CD4-positive, alpha-beta T cell treated with Interleukin-6 for 4 hours (primary cell): ENCODE data around the gene RAG2.
"Not testable (repeated sequence)": the region's sequence is repeated elsewhere in the genome, so short reads cannot be mapped to it uniquely, and the experiment has no call there.

ENCODE experiments used
- DNase-seq: peaks from one replicate; pipeline ENCODE4 v3.0.0-alpha.2; 2020; ENCODE audit warnings: mixed read lengths

The RAG2 gene

DNA sequence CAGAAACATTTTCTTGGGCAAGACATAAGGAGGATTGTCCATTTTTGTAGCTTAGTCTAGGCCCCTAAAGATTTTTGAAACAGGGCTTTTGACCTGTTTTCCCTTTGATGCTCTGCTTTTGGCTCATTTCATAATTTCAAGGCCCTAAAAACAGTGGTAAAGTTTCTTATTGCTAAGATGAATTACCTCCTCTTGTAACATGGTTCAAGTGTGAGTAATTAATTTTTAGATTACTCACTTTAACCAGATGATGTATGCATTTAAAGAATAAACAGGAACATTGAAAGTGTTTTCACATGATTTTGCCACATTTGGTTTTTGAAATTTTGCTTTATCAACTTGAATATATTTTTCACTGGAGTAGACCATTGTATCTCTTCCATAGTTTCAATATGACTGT is 1.2 kb downstream of the RAG2 start:
- DNase-seq: no peak

DNA sequence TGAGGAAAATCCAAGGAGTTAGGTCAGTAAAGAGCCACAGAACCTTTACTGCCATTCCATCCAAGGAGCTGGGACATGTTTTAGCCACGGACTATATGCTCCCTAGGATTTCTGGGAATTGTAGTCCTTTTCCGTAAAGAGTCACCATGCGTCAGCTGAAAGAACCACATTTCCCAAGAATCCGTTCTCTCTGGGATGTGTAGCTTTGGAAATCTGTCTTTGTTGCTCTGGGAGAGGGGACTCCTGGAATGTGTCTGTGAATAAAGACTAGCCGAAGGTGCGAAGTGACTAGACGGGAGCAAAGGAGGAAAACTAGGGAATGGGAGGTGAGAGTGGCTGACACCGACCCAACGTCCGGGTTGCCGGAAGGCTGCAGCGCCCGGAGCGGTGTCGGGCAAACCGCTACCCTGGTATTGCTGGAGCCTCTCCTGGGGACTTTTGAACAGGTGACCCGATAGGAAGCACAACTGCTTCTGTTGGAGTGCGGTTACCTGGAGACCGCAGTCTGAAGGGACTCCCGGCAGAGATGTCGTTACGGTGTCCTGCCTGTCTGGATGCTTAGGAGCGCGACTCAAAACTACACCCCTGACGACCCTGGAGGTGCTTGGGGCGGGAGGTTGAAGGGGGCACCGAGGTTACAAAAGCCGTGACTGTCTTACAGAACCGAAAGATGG is 3.6 kb downstream of the RAG2 start, which contains the start of gene IFTAP:
TSS of gene IFTAP (plus strand) at position 187 of the 674 bp plus-strand sequence. CDS start 15,602 bp downstream, outside the sequence.
- peak; percentile 18 for DNase-seq

DNA sequence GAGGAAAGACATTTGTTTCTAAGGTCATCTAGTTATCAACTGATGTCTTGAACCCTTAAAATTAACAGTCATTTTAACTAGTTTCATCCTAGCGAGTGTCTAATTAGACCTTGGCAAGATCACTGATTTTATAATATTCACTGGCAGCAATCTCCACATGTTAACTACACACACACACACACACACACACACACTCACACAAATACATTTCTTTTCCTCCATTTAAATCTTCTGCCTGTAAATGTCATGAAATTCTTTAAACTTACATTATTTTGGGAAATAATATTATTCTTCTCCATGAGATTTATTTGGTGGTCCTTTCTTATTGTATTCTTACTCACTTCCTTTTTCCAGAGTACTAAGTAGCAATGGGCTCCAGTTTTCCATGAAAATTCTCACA is 6.6 kb downstream of the RAG2 start:
- no peak for DNase-seq

DNA sequence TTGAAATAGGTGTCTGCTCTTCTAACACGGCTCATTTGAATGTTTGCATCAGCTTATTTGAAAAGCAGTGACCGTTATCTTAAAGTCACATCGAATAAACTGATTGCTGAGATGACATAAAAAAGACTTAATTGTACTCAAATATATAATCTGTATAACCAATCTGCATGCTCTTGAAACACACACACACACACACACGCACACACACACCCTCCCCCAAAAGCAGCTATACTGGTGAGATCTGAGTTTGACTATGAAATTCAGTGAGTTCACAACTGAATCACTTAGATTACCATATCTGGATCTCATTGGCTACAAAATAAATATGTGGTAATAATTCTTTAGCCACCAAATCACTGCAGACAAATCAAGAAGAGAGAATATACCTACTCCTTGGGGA is 7.5 kb downstream of the RAG2 start:
- no peak for DNase-seq

DNA sequence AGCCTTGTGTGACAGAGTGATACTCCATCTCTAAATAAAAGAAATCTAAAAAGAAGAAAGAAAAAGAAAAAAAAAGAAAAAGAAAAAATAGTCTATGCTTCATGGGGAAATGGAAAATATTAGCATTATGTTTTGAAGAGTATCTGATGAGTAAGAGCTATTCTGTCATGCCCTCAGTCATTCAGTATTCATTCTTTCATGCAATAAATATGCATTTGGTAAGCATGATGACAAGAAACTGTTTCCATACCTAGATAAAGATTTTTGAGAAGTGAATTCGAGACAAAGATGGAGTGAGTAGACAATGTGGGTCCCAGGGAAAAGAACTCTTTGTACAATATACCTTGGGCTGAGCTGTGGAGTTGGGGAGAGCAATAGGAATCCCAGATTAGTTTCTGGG is 9.9 kb downstream of the RAG2 start:
- DNase-seq: no peak

DNA sequence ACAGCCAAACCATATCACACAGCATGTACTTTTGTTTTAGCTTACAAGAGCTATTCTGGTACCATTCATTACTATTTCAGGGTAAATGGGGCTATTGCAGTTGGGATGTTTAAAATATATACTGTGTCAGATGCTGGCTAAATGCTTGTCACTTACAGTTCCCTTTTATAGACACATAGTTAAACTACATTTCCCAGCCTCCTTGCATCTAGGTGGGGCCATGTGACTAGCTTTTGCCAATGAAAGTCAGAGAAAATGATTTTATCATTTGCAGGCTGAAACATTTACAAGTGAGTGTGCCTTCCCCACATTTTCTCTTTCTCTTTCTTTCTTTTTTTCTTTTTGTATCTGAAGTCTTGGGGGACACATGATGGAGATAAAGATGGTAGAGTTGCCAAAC is 11.5 kb downstream of the RAG2 start:
- no peak for DNase-seq

DNA sequence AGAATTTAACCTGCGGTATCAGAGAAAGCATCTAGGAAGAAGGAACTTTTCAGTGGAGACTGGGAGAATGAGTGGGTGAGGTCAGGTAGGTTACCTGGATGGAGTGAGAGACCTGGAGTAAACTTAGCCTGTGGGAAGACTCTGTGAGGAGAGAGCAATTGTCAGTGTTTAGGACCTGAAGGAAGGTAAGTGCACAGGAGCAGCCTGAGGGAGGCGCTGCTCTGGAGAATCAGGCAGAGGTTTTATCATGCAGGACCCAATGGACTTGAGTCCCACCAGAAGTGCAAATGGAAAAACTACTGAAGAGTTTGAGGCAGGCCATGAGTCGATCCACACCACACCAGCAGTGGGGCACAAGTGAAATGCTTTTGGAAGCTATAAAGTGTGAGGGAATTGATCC is 14.4 kb downstream of the RAG2 start:
- DNase-seq: no peak

DNA sequence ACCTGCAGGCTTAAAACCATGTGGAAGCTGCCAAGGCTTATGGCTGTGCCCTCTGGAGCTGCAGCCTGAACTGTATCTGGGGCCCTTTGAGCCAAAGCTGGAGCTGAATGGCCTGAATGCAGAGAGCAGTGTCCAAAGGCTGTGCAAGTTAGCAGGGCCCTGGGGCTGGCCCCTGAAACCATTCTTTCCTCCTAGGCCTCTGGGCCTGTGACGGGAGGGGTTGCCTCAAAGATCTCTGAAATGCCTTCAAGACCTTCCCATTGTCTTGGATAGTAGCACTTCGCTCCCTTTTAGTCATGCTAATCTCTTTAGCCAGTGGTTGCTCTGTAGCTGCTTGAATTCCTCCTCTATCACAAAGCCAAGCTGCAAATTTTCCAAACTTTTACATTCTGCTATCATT is 16.5 kb downstream of the RAG2 start:
- no peak for DNase-seq

DNA sequence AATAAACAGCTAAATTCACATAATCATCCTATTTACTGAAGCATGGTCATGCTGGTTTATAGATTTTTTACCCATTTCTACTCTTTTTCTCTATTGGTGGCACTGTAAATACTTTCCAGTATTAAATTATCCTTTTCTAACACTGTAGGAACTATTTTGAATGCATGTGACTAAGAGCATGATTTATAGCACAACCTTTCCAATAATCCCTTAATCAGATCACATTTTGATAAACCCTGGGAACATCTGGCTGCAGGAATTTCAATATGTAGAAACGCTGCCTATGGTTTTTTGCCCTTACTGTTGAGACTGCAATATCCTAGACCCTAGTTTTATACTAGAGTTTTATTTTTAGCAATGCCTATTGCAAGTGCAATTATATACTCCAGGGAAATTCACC is 19.6 kb downstream of the RAG2 start:
- DNase-seq: no peak

DNA sequence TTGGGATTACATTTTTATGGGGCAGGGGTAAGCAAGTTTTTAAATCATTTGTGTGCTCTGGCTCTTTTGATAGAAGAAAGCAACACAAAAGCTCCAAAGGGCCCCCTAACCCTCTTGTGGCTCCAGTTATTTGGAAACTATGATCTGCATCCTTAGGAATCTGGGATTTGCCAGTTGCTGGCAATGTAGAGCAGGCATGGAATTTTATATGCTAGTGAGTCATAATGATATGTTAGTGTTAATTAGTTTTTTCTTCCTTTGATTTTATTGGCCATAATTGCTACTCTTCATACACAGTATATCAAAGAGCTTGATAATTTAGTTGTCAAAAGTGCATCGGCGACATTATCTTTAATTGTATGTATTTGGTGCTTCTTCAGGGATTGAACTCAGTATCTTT is 20.2 kb downstream of the RAG2 start:
- no peak for DNase-seq

DNA sequence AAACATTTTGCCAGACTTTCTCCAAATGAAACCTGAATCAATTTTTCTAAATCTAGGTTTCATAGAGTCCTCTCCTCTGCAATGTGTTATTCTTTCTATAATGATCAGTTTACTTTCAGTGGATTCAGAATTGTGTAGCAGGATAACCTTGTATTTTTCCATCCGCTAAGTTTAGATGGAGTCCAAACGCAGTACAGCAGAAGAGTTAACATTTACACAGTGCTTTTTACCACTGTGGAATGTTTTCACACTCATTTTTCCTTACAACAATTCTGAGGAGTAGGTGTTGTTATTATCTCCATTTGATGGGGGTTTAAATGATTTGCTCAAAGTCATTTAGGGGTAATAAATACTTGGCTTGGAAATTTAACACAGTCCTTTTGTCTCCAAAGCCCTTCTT is 20.7 kb downstream of the RAG2 start:
- no peak for DNase-seq

DNA sequence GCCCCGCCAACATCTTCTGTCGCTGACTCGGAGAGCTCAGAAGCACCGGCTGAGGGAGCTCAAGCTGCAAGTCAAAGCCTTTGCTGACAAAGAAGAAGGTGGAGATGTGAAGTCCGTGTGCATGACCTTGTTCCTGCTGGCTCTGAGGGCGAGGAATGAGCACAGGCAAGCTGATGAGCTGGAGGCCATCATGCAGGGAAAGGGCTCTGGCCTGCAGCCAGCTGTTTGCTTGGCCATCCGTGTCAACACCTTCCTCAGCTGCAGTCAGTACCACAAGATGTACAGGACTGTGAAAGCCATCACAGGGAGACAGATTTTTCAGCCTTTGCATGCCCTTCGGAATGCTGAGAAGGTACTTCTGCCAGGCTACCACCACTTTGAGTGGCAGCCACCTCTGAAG is 23.6 kb downstream of the RAG2 start:
- no peak for DNase-seq

DNA sequence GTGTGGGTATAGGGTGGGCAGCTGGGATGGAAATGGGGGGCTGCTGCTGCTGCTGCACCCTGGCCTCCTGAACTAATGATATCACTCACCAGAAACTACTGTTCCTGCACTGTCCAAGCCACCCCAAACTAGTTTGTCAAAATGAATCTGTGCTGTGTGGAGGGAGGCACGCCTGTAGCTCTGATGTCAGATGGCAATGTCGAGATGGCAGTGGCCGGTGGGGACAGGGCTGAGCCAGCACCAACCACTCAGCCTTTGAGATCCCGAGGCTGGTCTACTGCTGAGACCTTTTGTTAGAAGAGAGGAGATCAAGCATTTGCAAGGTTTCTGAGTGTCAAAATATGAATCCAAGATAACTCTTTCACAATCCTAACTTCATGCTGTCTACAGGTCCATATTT is 28.9 kb downstream of the RAG2 start:
- no peak for DNase-seq

DNA sequence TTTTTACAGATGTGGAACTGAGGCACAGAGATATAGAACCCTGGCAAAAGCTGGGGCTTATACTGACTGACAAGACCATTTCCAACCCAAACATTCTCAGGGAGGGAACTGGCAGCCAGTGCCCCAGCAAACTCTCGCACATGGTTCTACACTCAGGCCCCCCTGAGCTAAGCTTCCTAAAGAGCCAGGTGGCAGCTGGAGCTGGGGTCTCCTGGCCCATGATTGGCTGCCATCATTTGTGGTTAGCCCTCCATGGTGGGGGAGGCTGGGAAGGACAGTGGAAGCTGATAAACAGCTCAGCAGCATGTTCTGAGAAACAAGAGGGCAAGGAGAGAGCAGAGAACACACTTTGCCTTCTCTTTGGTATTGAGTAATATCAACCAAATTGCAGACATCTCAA is 30.3 kb downstream of the RAG2 start, which contains the start of gene RAG1:
TSS of gene RAG1 (plus strand) at position 314 of the 400 bp plus-strand sequence. CDS start 5,298 bp downstream, outside the sequence.
- no peak for DNase-seq

DNA sequence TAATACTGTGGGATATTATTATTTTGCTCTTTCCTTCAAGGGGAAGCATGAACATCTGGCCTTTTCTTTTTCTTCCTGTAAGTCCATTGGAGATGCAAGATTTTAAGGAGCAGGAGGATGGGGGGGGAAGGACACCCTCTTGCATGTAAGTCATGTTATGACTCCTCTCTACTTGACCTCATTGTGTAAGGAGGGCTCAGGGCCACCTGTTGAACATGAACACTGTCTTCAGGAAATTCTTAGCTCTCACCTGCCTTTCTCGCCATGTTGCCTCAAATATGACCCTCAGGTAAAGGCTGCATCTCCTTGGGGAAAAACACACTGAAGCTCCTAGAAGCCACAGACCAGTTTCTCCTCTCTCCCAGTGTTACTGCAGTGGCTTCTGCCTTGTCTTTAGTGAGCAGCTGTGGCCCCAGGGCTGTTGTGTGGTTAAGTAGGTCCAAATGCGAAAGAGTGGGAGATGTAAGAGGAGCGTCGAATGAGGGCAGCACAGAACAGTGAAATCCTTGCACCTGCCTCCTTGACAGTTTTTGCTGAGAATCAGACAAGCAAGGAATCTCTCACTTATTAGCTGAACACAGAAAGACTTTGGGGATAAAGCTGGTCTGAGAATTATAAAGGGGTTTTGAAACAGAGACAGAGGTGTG is 31.5 kb downstream of the RAG2 start:
- DNase-seq: no peak

DNA sequence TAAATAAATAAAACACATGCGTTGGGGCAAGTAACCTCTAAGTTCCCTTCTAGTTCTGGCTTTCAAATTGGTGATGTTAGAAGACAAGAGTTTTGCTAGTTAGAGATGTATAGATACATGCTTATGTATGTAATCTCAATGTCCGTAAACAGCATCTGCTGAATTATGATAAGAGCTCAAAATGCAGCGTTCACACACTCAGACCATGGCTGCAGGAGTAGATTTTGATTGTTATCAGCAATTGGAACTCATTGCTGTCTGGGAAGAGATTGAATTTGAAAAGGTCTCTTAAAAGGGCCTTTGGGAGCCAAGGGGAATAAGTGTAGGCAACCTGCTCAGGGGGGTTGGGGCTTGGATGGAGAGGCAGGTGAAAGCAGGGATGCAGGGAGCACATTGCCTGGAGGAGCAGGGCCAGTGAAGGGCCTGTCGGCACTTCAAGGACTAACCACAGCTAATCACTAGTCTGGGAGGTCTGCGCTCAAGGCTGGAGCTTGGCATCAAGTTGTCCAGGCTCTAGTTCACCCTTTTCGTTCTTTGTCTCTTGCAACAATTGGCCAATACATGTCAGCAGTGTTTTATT is 32.9 kb downstream of the RAG2 start:
- DNase-seq: no peak

DNA sequence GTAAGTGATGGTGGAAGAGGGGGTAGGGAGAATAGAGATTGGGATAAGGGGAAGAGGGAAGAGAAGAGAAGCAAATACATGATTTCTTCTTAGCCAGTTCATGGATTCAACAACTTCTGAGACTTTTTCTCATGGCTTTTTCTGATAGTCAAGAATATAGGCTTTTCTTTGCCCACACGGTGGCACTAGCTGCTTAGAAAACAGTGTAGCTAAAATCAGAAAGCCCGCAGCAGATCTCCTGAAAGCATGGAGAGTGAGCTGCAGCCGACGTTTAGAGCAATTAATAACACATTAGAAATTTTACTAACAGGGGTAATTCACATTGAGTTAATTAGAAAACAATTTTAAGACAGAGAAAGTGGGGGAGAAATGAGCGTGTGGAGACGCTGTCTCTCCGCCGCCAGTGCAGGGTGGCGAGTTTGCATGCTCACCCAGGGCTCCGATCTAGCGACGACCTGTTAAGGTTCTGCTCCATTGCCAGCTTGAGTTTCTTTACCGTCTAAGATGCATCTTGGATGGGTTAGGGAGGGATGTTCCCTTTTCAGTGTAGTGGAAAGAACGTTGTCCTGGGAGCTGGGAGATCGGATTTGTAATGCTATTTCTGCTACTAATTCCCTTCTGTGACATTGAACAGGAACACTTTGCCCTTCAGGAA is 33.5 kb downstream of the RAG2 start:
- DNase-seq: peak; percentile 55

DNA sequence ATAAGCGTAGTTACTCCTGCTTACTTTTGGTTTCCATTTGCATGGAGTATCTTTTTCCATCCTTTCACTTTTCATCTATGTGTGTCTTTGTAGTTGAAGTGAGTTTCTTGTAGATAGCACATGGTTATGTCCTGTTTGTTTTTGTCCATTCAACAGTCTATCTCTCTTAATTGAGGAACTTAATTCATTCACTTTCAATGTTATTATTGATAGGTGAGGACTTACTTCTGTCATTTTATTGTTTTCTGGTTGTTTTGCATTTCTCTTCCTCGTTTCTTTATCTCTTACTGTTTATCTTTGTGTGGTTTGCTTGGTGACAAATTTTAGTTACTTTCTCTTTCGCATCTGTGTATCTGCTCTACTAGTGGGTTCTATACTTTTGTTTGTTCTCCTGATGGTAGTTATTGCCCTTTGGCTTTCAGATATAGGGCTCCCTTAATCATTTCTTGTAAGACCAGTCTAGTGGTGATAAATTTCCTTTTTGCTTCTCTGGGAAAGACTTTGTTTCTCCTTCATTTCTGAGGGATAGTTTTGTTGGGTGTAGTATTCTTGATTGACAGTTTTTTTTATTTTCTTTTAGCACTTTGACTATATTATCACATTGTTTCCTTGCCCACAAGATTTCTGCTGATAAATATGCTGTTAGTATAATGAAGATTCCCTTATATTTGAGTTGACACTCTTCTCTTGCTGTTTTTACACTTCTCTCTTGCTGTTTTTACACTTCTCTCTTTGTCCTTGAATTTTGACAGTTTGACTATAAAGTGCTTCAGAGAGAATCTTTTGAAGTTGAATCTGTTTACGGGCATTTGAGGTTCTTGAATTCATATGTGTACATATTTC is 39.2 kb downstream of the RAG2 start:
- DNase-seq: no peak

DNA sequence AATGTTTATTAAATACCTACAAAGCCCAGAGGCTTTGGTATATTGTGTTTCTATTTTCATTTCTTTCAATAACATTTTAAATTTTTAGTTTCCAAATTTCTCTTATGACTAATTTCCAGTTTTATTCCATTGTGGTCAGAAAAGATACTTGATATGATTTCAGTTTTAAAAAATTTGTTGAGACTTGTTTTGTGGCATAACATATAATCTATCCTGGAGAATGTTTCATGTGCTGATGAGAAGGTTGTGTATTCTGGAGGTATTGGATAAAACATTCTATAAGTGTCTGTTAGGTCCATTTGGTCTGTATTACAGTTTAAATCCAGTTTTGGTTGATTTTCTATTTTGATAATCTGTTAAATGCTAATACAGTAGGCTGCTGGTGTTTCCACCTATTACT is 40.0 kb downstream of the RAG2 start:
- no peak for DNase-seq

DNA sequence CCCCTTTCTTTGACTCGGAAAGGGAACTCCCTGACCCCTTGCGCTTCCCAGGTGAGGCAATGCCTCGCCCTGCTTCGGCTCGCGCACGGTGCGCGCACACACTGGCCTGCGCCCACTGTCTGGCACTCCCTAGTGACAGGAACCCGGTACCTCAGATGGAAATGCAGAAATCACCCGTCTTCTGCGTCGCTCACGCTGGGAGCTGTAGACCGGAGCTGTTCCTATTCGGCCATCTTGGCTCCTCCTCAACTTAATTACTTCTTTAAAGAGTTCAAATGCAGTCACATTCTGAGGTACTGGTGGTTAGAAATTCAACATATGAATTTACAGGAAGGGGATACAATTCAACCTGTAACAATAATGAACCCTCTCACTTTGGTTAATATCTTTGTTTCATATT is 40.6 kb downstream of the RAG2 start:
- DNase-seq: not testable (repeated sequence)

DNA sequence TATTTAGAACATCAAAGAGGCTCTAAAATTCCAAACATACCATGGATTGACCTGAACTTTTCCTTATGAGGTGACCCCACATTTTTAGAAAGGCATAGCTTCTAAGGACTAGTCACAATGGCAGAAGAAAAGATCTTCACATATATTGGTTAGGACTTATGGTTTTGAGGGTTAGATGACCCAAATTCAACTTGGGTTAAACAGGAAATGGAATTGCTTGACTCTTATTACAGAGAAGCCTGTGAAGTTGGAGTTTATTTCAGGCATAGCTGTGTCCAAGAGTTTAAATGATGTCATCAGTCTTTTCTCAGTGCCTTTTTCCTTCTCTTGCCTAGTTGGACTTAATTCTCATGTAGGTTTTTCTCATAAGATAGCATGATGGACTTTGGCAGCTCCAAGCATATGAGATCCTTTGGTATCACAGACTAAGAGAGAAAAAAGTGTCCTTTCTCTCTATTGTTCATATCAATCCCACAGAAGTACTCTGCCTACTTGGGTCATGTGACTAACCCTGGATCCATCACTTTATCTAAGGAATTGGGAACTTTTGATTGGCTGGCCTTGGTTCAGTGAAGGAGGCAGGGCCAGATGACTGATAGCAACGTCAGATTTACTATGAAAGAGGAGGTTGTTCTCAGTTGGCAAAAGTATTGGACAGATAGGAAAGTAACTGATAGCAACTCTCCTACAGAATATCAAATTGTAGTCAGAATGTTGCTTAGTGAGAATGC is 47.5 kb downstream of the RAG2 start:
- DNase-seq: no peak
